ELR (cell line): ENCODE data around the gene FAM114A2.
A peak's percentile ranks its signal among the peaks of the same experiment; 100 is the strongest.

Source experiments
- DNase-seq: peaks from one replicate; pipeline ENCODE4 v3.0.0-alpha.2; 2015; ENCODE audit warnings: low read depth

Gene FAM114A2

DNA sequence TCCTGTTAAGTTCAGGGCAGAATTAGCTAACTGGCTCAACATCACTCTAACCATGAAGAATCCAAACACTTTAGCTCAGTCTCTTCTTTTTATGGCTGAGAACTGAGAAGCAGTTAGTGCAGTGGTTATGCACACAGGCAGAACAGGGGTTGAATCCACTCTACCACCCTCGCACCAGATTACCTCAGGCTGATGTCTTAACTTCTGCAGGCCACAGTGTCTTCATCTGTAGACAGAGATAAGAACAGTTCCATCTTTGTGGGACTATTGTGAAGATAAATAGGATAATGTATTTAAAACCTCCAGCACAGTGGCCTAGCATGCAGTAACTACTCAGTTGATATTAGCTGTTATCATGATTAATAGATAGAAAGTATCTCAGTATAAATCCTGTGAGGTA, 54.8 kb downstream of the FAM114A2 start:
- DNase-seq: no peak

DNA sequence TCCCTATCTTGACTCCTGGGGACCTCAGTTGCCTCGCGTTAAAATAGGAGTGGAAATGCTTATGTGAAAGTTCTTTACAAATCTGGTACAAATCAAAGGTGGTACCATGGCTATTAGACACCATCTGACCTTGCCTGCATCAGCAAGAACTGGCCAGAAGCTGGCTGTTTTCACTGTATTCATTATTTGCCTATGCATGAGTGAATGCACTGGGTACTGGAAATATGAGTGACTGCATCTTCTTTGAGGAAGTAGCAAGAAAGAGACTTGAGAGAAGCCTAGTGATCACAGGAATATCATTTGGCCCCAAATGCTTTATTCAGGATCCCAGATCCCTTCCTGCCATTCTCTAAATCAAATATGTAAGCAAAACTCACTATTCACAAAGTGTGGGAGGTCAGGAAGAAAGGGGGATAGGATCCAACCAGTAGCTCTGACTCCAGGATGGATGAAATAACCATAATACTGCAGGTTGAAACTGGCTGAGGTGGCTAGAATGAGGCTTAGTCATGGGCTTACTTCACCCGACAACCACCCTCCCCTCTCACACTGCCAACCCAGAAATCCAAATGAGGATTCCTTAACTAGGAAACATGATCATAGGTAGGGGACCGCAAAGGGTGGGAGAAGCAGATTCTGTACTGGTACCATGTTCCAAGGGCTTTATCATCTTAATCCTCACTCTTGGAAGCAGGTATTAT, 56.7 kb downstream of the FAM114A2 start:
- DNase-seq: no peak

DNA sequence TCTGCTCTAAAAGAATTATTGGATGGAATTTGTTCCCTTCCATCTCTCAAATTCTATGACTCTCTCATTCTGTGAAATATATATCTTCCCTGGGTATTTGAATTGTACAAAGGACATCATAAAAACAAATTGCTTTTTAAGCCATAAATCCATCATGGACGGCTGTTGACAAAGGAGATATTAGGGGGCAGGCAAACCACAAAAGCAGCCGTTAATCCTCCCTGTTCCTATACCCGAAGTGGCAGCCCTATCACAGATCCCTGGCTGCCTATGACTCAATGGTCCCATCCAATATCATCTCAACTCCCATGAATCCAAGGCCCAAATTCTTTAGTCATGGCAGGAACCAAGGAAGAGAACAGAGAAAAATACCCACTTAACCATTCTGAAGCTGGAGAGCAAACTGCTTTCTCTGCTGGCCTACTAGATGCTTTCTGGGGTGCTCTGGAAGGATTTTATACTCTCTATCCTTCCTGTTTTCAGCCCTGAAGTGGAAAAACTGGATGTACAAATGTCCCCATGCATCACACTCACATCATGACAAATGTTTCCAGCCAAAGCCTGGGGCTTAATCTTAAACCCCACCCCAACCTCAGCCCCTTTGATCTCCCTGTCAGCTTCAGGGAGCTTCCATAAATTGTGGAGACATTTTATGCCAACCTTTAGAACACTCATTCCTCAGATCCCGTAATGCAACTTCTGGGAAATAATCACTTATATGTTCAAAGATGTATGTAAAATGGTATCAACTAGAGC, 59.5 kb downstream of the FAM114A2 start:
- DNase-seq: no peak

DNA sequence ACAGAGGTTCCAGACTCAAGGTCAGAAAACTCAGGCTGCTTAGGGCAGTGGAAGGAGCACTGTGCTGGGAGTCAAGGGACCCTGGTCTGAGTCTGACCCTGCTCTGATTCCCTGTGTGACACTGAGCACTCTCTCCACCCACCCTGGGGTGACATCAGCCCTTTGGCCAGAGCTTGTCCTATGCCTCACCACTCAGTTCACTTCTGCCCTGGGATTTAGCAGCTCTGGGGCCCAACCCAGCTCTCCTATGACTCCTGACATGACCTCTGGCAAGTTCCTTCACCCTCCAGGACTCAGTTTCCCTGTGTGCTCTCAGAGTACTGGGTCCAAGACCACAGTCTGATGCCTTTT, 63.9 kb downstream of the FAM114A2 start:
- no peak for DNase-seq

DNA sequence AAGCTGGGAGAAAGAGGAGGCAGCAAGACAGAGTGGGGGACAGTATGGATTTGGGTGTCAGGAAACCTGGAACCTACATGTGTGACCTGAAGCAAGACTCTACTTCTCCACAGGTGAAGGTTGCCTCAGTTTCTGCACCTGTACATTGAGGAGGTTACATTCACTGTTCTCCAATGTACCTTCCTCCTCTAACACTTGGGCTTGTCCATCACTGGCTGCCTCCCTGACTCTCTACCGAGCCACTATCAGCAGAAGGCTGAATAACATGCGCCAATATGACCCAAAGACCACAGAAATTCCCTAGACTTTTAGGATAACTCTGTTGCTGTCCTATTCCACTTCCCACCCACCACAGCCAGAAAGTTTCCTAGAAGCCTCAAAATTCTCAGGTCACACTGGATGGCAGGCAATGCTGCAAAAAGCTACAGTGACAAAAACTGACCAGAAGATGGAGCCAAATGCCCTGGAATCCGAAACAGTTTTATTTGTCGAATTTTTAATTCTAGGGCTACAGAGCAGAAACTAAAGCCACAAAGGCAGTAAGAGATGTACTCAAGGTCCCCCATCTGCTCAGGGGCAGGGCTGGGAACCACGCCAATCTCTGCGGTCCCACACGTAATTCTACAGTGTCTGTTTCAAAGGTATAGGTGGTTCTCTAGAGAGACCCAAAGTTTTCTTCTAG, 64.4 kb downstream of the FAM114A2 start:
- peak; percentile 60 for DNase-seq

DNA sequence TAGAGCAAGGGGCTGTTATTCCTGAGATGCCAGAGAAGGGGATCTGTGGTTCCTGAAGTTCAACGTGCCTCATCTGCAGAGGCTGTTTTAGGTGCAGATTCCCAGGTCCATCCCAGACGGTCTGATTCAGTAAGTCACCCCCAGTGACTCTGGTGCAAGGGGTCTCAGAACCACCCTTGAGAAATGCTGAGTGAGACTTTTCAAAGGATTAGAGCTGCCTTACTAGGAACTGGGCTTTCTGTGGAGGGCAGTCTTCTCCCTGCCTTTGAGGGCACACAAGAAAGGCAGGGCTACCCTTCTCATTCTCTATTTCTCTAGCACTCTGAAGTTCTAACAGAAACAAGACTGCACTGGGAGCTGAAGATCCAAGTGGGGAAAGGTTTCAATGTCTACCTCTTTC, 66.5 kb downstream of the FAM114A2 start:
- DNase-seq: no peak

DNA sequence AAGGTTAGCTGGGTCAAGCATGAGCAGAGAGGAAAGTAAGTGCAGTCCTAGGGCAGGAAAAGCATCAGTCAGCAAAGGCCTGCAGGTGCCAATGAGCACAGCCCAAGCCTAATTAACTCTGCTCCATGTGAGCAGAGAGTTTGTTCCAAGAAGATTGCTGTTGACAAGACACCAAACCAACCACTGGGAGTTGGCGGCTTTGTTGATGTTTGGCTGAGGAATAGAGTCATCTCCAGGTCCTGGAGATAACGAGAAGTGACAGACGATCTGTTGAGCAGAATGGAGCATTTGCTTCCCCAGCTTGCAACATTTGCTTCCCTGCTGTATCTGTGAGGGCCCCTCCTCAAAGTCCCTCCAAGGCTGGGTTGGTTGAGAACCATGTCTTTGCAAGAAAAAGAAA, 68.2 kb downstream of the FAM114A2 start:
- DNase-seq: no peak

DNA sequence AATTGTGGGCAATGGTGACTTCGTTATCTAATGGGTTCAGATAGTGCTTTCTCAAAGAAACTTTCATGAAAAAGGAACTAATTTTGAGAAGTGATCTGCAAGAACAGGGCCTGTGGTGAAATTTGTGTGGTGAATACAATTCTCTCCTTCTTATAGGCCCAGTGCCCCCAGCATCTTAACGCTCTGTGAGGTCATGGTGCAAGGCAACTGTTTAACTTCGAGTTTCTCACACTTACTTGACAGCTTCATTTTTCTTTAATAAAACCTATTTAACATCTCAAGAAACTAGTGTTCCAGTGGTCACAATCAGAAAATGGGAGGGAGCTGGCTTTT, 69.2 kb downstream of the FAM114A2 start:
- DNase-seq: no peak

DNA sequence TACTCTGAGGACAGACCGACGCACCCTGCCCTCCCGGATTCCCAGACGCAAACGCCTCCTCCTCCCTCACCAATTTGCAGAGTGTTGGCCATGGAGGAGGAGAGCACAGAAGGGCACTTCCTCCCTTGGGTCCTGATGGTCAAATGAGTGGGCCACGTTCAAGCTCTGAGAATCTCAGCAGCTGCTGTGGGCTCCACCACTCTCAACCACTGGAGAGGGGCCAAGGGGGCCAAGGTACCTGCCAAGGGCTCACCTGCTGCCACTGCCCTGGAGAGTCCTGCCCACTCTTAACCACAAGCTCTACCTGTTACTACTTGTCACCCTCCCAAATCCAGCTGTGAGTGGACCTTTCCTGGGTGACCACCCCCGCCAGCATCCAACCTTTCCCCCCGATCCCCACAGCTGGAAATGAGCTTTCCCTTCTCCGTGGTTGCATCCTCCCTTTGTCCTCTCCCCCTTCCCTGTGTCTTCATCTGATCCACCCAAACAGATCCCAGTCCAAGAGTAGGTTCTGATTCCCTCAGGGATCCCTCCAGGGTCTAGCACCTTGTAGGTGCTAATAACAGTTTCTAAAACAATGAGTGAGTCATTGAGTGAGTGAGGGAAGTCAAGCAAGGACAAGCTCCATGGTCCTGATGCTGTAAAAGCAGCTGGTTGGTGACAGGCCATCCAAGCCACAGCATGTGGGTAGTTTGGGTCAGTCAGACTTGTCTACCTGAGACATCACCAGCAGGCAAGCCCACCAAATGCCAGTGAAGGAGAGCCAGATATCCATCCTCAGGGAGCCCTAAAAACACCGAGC, 69.7 kb downstream of the FAM114A2 start:
- no peak for DNase-seq

DNA sequence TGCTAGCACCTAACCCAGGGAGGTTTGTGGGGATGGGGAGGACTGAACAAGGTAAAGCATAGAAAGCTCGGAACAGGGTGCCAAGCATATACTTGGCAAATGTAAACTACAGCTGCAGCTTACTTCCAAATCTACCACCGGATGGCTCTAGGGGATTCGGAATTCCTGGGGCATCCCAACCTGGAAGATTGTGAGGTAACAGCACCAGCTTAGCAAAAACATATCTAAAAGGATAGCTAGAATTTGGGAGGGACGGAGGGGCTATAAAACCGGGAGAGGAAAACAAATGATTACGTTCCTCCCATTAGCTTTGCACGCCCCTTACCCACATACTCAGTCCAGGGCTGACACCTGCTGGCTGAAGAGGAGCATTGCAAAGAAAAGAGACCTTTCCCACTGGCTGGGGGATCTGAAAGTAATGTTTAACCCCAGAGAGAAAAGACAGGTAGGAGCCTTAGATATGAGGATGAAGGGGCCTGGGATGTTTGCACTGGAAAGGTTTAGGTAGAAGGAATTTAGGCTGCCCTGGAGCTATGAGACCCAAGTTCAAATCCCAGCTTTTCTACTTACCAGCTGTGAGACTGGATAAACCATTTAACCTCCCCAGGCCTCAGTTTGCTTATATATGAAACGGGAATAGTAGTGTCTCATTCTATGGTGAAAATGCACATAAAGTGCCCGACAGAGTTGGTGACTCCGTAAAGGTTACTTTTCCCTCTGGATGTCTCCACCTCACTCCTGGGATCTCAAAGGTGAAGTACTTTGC, 73.6 kb downstream of the FAM114A2 start:
- peak; percentile 67 for DNase-seq

DNA sequence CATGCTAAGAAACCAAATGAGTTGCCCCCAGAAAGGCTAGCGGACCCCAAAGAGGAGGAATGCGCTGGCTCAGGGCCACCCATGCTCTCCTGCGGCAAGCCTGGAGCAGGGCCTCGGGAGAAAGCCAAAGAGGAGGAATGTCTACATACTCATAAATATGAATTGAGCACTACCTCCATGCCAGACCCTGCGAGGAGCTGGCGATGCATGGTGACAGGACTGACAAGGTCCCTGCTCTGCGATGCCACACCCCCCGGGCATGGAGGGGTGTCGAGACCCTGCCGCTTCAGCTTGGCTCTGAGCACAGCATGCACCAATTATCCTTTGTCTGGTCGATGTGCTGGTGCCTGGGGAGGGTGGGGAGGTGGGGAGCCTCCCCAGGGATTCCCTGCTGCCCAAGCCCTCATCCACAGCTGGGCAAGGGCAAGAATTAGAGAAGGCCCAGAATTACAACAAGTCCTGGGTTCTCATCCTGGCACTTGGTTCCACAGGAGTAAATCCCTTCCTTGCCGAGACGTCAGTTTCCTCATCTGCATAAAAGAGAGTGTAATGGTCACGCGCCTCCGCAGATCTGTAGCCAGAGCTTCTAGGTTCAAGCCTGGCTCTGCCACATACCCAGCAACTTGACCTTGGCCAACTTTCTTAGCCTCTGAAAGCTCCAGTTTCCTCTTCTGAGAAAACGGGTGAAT, 74.4 kb downstream of the FAM114A2 start:
- no peak for DNase-seq

DNA sequence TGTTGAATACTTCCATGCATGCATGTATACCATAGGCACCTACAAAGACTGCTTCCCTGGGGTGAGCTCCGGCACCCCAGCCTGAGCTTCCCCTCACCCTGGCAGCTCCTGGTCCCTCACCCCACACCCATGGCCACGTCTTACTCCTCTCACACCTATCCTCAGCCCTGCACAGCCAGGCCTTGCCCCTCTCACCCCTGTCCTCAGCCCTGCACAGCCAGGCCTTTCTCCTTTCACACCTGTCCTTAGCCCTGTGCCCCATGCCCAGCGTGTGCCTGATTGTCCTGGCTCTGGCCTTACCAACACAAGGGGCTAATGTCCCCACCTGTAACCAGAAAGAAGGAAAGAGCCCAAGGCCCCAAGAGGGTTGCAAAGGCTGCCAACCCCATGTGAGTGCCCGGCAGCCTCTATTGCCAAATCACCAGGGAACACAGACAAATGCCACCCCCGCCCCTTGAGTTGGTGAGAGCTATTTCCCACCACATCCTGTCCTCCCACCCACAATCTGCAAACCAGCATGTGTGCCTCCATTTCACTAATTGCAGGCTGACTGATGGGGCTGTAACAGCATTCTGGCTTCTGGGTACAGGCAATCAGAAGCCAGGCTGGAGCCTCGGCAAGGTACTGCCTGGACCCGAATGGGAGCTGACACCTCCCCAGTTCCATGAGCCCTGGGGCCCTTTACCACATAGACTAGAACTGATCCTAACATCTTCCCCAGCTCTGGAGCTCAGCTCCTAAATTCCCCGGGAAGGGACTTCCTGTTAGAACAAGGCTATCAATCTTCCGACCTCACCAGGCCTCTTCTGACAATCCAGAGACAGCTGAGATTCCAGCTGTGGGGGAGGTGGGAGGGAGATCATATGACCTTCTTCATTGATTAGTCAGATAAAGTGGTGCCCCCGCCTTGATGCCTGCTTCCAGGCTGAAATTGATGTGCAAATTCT, 78.2 kb downstream of the FAM114A2 start:
- no peak for DNase-seq

DNA sequence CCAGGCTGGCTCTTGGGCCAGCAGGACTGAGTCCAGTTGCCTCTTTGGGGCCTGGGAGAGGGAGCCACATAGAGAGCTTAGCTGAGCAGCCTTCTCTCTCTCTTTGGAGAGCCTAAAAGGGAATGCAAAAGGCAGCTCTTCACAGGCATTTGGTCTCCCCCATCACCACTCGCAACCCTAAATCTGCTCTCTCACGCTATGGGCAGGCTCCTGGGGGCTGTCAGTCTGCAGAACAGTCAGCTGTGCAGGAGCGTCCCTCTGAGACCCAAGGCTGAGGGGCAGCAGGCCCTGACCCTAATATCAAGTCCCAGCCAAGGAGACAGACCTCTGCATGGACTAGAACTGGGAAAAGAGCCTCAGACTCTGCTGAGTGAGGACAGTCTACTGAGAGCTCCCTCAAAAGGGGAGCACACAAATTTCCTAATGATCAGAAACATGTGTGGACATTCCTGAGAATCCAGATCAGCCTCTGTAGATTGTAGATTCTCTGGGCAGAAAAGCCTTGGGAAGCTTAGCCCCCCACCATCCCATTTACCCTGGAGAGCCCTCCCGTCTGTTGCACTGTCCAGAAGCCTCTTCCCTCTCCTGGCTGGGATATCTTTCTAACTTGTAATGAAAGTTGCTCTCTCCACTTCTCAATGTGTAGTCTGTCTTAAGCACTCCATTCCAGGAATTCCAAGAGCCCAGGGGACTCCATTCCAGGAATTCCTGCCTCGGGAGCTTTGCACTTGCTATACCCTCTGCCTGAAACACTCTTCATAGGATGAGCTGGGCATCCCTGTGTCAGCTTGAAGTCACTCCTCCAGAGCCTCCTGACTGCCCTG, 79.4 kb downstream of the FAM114A2 start:
- peak; percentile 24 for DNase-seq

DNA sequence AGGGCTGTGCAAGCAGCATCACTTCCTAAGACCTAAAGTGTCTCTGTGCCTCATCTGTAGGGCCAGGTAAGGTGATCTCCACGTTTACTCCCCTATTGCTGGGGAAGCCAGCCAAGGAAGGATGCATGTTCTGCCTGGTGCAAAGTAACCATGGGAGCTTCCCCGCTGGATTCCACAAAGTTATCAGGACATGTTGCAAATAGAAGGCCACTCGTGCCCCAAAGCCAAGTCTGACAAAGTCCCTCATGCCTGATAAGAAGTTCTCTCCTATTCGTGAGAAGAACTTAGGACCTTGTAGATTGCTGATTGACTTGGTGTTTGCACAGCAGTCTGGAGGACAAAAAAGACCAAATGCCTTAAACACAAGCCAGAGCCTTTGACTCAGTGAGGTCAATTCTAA, 81.5 kb downstream of the FAM114A2 start:
- DNase-seq: no peak

DNA sequence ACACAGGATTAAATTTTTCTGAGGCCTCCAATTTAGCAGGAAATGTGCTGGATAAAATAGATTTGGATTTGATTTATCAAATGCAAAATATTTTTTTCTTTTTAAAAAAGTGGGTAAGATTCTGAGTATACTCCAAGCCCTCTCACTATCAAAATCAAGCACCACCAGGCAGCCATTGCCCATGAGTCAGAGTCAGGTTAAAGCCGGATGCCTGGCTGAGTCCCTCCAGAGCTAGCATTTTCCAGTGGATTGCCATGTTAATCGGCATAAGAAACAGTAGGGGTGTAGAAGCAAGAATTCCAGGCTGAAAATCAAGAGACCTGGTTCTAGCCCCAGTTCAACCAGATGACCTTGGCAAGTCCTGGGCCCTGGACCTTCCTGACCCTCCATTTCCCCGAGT, 85.3 kb downstream of the FAM114A2 start:
- DNase-seq: no peak

DNA sequence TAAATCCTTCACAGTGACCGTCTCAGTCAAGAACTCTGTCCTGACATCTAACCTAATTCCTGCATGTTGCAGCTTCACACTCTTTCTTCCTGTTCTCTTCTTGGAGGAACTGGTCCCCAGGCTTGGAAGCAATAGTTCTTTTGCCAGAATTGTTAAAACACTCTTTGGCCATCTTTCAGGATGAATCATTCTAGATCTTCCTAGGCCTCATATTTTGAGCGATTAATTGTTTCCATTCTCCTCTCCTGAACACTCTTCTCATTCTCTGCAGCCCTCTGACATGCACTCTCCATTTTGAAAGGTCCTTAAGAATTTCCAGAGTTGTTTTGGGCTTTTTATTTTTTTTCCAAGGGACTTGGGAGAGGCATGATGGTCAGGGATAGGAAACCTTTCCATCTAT, 85.8 kb downstream of the FAM114A2 start:
- DNase-seq: no peak

DNA sequence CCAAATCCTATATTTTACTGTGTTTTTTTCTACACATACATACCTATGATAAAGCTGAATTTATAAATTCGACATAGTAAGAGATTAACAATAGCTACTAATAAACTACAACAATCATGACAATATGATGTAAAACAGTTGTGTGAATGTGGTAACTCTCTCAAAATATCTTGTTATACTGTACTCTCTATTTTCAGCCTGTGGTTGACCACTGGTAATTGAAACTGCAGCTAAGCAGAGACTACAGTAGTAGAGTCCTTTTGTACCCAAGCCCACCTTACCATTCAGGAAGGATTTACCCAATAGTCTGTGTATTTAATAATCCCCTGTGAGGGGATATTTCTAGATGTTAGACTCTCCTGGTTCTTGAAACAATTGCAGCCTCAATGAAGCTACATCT, 86.7 kb downstream of the FAM114A2 start:
- DNase-seq: no peak

DNA sequence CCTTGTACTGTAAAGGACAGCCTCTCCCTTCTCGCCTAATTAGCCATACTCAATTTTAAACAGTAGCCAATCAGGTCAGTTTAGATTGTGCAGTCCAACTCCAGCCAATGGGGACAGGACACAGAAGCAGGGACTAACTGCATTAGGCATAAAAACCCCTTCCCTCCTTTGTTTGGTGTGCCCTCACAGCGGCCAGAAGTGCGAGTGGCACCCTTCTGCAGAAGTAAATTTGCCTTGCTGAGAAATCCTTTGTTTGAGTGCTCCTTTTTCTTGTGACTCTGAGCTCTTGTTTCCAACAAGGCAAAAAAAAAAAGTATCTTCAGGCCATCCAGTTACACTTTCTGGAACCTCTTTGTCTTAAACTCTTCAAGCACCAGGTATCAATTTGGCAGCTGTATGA, 97.4 kb downstream of the FAM114A2 start:
- DNase-seq: no peak
